HK-2 (cell line): ENCODE measurements around the gene RRAS2.

ENCODE experiments used
- DNase-seq: peaks from one replicate; pipeline ENCODE4 v3.0.0-alpha.2; 2018; ENCODE audit not compliant: unreplicated experiment

RRAS2 gene

GRCh38 chr11:14336507-14337503, 22.2 kb downstream of the RRAS2 start:
- DNase-seq, result no peak

DNA sequence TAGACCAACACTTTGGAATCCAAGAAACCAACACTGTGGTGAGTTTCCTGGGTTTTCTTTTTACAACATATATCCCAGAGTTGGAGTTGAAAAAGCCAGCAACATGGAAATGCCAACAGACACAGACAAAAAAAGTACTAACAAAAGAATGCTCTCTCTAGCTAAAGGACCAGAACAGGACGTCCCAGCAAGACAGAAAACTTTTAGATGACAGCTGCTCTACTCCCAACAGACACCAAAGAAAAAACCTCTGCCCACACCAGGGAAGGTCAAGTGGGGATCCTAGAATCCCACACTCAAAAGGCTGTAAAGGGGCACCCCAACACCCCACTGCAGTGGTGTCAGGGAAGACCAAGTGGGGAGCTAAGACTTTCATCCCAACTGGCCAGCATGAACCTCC, 23.3 kb downstream of the RRAS2 start:
- no peak for DNase-seq

DNA sequence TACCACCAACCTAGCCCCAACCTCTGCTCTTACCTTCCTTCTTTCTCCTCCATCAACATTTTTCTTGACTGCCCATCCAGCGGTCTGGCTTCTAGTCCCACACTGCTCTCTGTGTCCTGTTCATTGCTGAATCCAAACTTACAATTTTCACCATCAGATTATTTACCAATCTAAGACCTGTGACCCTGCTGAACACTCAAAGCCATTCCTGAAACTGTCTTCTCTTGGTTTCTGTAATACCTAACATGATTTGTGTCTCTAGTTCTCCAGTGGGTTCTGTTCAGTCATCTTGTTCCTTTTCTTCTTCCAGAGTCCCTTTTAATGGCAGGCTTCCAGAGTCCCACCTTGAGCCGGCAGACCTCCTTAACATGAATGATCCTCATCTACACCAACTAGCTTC, 24.1 kb downstream of the RRAS2 start:
- DNase-seq, result no peak

- DNase-seq, result no peak
Observed at GRCh38 chr11:14334192-14334591, 24.8 kb downstream of the RRAS2 start.

DNA sequence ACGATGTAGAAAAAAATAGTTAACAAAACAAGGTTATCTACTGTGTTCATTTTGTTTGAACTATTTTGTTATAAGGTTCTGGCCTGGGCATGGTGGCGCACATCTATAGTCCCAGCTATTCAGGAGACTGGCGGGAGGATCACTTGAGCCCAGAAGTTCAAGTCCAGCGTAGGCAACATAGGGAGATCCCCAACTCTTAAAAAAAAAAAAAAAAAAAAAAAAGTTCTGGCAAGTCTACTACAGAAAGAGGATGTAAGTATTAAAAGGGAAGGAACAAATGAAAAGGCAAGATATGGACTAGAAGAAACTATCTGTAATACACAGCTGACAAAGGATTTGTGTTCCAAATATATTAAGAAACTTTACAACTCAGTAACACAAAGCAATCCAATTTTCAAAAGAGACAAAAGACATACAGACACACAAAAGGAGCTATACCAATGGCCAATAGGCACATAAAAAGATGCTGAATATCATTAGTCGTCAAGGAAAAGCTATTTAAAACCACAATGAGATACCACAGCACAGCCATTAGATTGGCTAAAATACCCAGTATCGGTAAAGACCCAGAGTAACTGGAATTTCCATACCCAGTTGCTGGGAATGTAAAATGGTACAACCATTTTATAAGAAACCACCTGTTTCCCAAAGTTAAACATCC, 27.4 kb downstream of the RRAS2 start:
- DNase-seq, result no peak

- DNase-seq, result no peak
Observed at GRCh38 chr11:14330881-14331280, 28.1 kb downstream of the RRAS2 start.

DNA sequence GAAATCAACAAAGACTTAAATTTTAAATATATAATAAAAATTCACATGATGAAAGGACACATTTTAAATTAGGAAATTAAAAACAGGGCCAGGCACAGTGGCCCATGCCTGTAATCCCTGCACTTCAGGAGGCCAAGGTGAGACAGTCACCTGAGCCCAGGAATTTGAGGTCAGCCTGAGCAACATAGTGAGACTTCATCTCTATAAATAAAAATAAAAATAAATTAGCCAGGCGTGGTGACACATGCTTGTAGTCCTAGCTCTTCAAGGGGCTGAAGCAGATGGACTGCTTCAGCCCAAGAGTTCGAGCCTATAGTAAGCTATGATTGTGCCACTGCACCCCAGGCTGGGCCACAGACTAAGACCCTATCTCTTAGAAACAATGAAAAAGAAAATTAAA, 29.3 kb downstream of the RRAS2 start:
- no peak for DNase-seq

DNA sequence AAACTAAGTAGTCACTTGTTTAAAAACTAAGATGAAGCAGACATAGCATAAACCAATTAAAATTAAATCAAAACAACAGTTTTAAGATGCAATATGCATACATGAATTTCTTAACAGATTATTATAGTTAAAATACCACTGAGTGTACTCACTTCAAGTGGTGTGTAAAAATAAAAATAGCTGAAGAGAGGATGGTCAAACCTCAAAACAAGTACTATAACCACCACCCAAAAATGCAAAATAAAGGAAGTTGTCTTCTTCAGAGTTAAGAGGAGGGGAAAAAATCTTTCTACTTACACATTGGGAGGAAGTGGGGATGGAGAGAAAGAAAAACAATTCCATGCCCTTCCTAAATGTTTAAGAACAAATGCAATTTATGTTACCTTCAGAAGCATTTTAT, 31.9 kb downstream of the RRAS2 start:
- DNase-seq, result no peak

GRCh38 chr11:14323118-14323676, 35.8 kb downstream of the RRAS2 start:
- no peak for DNase-seq

DNA sequence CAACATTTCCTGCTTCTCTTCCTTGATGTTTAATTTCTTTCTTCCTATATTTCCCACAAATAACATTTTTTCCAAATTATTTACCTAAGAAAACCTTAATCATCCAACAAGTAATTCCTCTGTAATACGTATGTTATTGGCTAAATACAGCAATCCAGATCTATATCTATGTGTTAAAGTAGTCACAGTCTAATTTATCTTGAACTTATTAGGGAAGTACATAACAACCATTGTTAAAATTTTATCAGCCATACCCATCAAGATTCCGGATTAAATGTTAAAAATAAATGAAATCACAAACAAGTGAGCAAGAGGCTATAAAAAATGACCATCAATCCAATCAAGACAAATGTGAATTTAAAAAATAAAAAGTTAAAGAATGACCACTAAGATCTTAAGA, 36.5 kb downstream of the RRAS2 start:
- DNase-seq, result no peak

GRCh38 chr11:14320020-14320419, 39.0 kb downstream of the RRAS2 start:
- no peak for DNase-seq

DNA sequence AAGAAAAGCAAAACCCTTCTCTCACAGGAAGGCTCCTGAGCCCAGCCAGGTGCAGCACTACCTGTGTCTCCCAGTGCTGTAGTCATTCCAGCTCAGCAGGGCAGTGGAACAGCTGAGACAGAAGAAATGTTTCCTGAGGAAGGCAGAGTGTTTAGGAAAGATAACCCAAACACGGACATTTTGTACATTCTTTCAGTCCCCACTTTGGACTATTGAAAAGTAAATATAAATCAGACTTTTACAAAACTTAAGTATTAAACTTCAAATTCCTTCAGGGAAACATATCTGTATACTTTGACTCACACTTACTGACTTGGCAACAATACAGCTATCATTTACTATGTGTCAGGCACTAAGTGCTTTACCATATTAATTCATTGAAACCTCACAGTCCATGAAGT, 40.4 kb downstream of the RRAS2 start:
- no peak for DNase-seq

GRCh38 chr11:14317659-14318325, 41.2 kb downstream of the RRAS2 start:
- DNase-seq, result no peak

DNA sequence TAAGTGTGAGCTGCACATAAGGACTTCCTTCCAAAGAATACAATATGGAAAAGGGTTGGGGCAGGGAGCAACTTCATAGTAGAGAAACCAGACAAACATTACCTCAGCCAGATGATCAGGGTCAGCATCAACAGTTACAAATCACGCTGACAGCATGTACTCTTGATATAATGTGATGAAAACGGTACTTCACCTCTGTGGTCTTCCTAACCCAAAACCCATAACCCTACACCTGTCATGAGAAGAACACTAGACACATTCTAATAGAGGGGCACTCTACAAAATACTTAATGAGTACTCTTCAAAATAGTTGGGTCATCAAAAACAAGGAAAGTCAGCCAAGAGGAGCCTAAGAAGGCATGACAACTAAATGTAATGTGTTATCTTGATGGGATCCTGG, 43.9 kb downstream of the RRAS2 start:
- DNase-seq, result no peak

DNA sequence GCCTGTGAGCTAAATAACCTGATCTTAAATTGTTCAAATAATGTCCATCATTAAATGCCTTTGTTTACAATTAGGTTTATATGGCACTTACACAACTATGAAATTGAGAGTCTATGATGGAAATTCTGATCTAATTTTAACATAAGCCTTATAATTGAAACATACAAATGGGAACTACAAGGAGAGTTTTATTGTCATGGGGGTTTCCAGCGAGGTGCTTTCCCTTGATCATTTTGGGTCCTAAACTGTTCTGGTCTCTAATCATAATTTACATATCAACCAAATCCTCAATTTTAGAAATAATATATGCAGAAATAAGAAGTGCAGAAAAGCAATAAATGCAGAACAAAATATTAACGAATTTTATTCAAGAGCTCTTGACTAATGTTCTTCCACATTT, 44.9 kb downstream of the RRAS2 start:
- DNase-seq, result no peak

DNA sequence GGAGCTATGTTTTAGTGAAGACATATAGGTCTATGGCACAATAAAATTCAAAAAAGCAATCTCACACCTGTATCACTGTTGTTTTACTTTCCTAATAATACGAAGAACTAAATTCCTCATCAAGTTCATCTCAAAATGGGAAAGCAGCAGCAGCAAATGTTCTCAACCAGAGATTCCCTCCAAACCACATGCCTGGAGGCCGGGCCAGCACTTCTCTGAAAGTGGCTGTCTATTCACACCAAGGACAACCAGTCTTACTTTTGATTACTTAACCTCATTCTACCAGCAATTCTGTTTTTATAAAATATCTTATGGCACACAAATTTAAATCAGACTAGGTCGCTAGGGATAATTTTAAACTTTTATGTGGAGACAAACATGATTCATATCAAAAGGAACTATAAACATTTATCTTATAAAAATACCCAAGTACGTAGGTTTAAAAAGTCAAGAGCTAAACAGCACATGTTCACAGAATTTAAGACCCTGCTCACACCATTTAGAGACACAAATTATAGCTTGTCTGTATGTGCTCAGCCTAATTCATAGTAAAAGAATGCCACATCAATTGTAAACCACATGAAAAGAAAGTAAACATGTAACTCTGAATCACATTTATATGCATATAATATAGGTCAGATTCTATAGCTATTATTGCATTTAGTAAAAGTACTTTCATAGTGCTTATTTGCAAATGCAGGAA, 46.1 kb downstream of the RRAS2 start:
- DNase-seq, result no peak

GRCh38 chr11:14310679-14311078, 48.3 kb downstream of the RRAS2 start:
- DNase-seq, result no peak

DNA sequence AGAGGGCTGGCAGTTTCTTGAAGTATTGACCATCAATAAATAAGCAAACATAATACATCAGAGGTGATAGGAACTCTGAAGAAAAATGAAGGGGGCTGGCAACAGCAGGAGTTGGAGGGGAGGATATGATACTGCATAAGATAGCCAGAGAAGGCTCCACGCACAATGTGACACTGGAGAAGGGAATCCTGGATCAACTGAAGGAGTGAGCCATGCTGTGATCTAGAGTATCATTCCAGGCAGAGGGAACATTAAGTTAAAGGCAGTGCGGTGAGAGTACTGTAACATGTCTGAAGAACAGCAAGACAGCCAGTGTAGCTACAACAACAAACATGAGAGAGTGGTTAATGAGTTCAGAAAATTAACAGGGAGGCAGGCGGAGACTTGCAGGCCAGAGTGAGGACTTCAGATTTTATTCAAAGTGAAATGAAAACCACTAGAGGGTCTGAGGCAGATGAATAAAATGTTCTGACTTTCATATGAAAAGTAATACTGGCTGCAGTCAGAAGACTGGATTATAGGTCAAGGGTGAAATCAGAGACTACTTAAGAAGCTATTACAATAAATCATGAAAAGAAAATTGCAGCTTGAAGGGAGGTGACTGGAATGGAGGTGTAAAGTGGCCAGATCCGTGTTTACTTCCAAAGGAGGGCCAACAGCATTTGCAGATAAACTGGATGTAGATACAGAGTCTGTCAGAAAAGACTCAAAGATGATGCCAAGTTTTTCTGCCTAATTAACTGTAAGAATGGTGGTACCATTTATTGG, 49.4 kb downstream of the RRAS2 start:
- DNase-seq, result no peak

DNA sequence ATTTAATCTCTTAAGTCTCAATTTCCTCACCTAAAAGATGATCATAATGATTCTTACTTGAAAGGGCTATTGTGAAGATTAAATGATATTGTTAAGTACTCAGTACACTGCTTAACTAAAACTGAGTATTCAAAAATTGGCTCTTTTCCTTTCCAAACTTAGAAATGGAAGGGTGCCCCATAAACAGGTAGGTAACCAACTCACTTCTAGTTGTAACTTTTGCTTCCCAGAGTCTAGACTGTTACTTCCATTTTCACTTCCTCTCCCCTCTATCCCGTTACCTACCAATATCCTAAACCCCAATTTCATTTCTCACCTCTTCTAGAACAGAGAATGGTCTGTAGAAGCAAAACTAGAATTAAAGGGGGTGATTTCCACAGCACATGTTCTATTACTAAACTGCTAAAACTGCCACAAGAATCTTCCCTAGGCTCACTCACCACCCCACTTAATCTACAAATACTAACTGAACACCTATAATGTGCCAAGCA, 50.0 kb downstream of the RRAS2 start:
- no peak for DNase-seq

DNA sequence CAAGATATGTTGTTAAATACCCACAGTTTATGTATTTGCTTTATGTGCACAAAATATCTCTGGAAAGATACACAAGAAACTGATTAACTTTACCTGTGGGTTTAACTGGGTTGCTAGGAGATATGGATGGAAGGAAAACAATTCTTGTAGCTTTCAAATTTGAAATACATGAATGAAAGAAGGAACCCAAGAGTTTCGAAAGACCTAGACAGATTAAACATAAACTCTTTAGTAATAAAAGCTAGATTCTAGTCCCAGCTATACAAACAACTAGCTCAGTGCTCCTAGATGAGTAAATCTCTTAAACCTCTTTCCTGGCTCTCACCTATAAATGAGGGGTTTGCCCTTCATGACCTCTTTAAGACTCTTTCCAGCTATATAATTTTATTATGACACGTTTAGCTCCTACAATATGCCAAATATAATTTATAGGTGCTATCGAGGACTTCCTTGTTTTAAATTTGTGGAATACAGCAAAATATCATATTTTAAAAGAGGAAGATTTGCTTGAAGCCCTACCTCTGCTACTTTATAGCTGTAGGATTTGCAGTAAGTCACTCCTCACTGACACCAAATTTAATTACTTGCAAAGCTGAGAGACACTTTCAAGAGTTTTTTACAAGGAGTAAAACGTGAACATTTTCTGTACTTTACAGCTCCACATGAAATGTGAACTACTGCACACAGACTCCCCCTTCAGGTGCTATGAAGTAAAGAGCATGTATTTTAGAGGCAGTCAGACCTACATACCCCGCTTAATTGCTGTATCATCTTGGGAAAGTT, 50.7 kb downstream of the RRAS2 start:
- no peak for DNase-seq
